Right cardiac atrium (tissue), 5 donors: ENCODE measurements around the gene LRRC63. TPM values are rescaled to one million over a fixed set of nuclear protein-coding genes. Genes with fewer than 3 reads are reported as not detected.

Source experiments
- ATAC-seq, 2 donors: fragments of 200-7000 bp; cut with Tn5 transposase; one replicate each; pipeline versions ENCODE4 v1.8.0 to v1.9.1; 2020; ENCODE audit warnings: moderate library complexity in 2 of 2, mild to moderate bottlenecking in 1 of 2
- DNase-seq, 3 donors: peaks; one replicate each; pipeline ENCODE4 v3.0.0-alpha.2; 2020
- H3K27ac ChIP-seq: one replicate; pipeline ENCODE4 v1.5.1; 2013; ENCODE audit warnings: mild to moderate bottlenecking, low read length, control low read depth, moderate library complexity
- H3K27me3 ChIP-seq: one replicate; pipeline ENCODE4 v1.6.1; 2013; ENCODE audit not compliant: control insufficient read depth, insufficient read depth
- H3K4me1 ChIP-seq: one replicate; pipeline ENCODE4 v1.6.1; 2013; ENCODE audit warnings: low read length; ENCODE audit not compliant: control insufficient read depth, insufficient read depth
- H3K4me3 ChIP-seq: one replicate; pipeline ENCODE4 v1.5.1; 2013; ENCODE audit warnings: low read length, control low read depth
- H3K9me3 ChIP-seq: one replicate; pipeline ENCODE4 v1.6.1; 2013; ENCODE audit warnings: low read length; ENCODE audit not compliant: control insufficient read depth
- WGBS: extraction: QIAGEN DNeasy Blood & Tissue Kit; methylation state at CpG from one replicate; pipeline ENCODE4 v1.1.7; 2013; 5-methylcytosine and 5-hydroxymethylcytosine counted together
- intact Hi-C, 4 donors: fragments of 100-400 bp; cut with DNase I; formaldehyde crosslinking; loops; one replicate each; pipeline versions ENCODE4 v1.11.0 to v1.14.0; 2022 to 2023
- polyA plus RNA-seq: library from polyadenylated mRNA; stranded (reverse); fragments of 200-250 nt; gene quantifications from one replicate; pipeline ENCODE4 v1.2.3, GENCODE V29; 2013
- total RNA-seq, 4 donors: library from RNA; stranded (reverse); fragmentation: NEBNext Ultra II Directional; extraction: Animal tissue kit (Norgen Biotek cat#: 25700); gene quantifications; one replicate each; pipeline ENCODE4 v1.2.1, GENCODE V29; 2021
- donor health status: healthy with polysubstance abuse.
- donor health status: DM: no; HTN: yes; CAD: no.
- donor health status: DM: no; HTN: no; CAD: no.
- donor health status: DM: no; HTN: yes; CAD: no; lungs with severe emphysema.
- donor health status: DM: yes; HTN: yes; CAD: no.

The LRRC63 gene
- total and polyA plus RNA-seq, 5 donors, result not detected

GRCh38 chr13:46171217-46171616 lies 40.5 kb upstream of the LRRC63 start:
- H3K27me3 ChIP-seq, result no peaks in the 10 kb centered on the region
- DNase-seq (no peak), ATAC-seq (peak; percentile 40 to 59)
- intact Hi-C loops, result no loop called here
- 59% methylated on average over 4 of the region's 4 CpGs for WGBS
- no peaks in the 10 kb centered on the region for H3K9me3 ChIP-seq
- peaks cover 4% of the 10 kb centered on the region for H3K4me1 ChIP-seq
- H3K4me3 ChIP-seq, result no peak overlapping the region
- H3K27ac ChIP-seq, result no peak overlapping the region

DNA sequence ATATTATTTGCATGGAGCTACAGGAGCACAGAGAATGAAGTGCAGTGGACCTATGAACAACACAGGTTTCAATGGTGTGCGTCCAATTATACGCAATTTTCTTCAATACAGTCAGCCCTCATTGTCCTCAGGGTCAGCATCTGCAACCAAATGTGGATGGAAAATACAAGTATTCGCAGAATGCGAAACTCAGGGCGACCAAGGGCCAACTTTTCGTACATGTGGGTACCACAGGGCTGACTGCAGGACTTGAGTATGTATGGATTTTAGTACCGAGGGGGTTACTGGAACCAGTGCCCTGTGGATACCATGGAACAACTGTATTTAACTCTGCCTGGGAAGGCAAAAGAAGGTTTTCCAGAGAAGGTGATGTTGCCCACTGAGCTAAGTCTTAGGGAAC lies 40.0 kb upstream of the LRRC63 start:
- Histone ChIP-seq H3K9me3 (no peaks in the 10 kb centered on the region), H3K27me3 (no peaks in the 10 kb centered on the region), H3K4me3 (no peak overlapping the region), H3K27ac (no peak overlapping the region), H3K4me1 (peaks cover 4% of the 10 kb centered on the region)
- WGBS, result 95% methylated on average over 7 of the region's 7 CpGs
- DNase-seq, result no peak
- no peak for ATAC-seq
- intact Hi-C loops, result no loop called here

GRCh38 chr13:46172531-46172991 lies 39.2 kb upstream of the LRRC63 start:
- peak in 1 of 2 donors; percentile 38 for ATAC-seq
- Histone ChIP-seq H3K27ac (no peak overlapping the region), H3K9me3 (no peaks in the 10 kb centered on the region), H3K4me1 (peaks cover 4% of the 10 kb centered on the region), H3K27me3 (no peaks in the 10 kb centered on the region), H3K4me3 (no peak overlapping the region)
- DNase-seq, result peak in 1 of 3 donors; percentile 32
- intact Hi-C loops, result no loop called here
- 79% methylated on average over 6 of the region's 6 CpGs for WGBS

DNA sequence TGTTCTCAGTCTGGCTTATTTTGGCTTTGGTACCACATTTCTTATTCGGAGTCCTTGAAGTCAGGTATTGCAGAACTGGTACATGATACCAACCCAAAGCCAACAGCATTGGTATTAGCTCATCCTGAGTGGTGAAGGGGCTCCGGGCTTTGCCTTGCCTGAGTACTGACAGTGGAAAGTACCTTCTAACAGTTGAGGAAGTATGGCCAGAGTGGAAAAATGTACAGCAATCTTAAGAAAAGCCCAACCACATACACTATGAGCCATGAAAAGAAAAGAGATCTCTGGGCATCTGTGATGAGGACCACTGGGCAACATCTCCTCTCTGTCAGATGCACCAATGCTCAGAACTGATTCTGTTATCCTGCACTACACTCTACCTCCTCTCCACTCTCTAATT lies 38.1 kb upstream of the LRRC63 start:
- Histone ChIP-seq H3K4me3 (no peak overlapping the region), H3K9me3 (no peaks in the 10 kb centered on the region), H3K27me3 (no peaks in the 10 kb centered on the region), H3K27ac (no peak overlapping the region), H3K4me1 (peaks cover 4% of the 10 kb centered on the region)
- ATAC-seq (no peak), DNase-seq (no peak)
- WGBS, result 80% methylated on average over 2 of the region's 2 CpGs
- intact Hi-C loops, result no loop called here

GRCh38 chr13:46176756-46177155 lies 35.0 kb upstream of the LRRC63 start:
- 49% methylated on average over 3 of the region's 3 CpGs for WGBS
- Histone ChIP-seq H3K4me3 (no peak overlapping the region), H3K9me3 (no peaks in the 10 kb centered on the region), H3K27ac (no peak overlapping the region), H3K27me3 (no peaks in the 10 kb centered on the region), H3K4me1 (no peaks in the 10 kb centered on the region)
- intact Hi-C loops, result no loop called here
- DNase-seq (peak in 1 of 3 donors; percentile 31), ATAC-seq (peak; percentile 48 to 63)

GRCh38 chr13:46178143-46178542 lies 33.6 kb upstream of the LRRC63 start:
- H3K9me3 ChIP-seq, result no peaks in the 10 kb centered on the region
- DNase-seq (peak in 1 of 3 donors; percentile 33), ATAC-seq (peak in 1 of 2 donors; percentile 20)
- no peaks in the 10 kb centered on the region for H3K27me3 ChIP-seq
- WGBS, result 64% methylated on average over 5 of the region's 5 CpGs
- H3K27ac ChIP-seq, result no peak overlapping the region
- H3K4me1 ChIP-seq, result no peaks in the 10 kb centered on the region
- no peak overlapping the region for H3K4me3 ChIP-seq
- intact Hi-C loops, result no loop called here

GRCh38 chr13:46178821-46179220 lies 32.9 kb upstream of the LRRC63 start:
- H3K9me3 ChIP-seq, result no peaks in the 10 kb centered on the region
- H3K4me3 ChIP-seq, result no peak overlapping the region
- DNase-seq, result no peak
- H3K27me3 ChIP-seq, result no peaks in the 10 kb centered on the region
- intact Hi-C loops, result no loop called here
- H3K27ac ChIP-seq, result no peak overlapping the region
- ATAC-seq, result no peak
- no peaks in the 10 kb centered on the region for H3K4me1 ChIP-seq

DNA sequence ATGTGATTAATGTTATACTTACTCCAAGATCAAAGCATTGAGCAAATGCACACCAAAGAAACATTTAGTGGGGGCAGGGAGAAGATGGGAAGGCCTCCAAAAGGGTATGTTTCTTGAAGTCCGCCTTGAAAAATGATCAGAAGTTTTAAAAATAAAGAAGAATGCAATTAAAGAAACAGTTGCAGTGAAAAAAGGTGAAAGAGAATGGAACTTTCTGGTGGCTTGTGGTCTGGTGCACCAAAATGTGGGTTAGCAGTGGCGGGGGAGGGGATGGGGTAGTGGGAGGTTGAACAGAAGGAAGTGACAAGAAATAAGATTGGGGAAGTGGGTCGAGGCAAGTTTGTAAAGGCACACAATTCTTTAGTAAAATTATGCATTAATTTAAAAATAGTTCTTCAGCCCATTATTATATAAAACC lies 32.2 kb upstream of the LRRC63 start:
- H3K4me3 ChIP-seq, result no peak overlapping the region
- H3K27me3 ChIP-seq, result no peaks in the 10 kb centered on the region
- intact Hi-C loops, result no loop called here
- H3K9me3 ChIP-seq, result no peaks in the 10 kb centered on the region
- WGBS, result 57% methylated on average over 3 of the region's 3 CpGs
- no peak overlapping the region for H3K27ac ChIP-seq
- DNase-seq (peak; percentile 36 to 81 (median 75)), ATAC-seq (no peak)
- H3K4me1 ChIP-seq, result no peaks in the 10 kb centered on the region

DNA sequence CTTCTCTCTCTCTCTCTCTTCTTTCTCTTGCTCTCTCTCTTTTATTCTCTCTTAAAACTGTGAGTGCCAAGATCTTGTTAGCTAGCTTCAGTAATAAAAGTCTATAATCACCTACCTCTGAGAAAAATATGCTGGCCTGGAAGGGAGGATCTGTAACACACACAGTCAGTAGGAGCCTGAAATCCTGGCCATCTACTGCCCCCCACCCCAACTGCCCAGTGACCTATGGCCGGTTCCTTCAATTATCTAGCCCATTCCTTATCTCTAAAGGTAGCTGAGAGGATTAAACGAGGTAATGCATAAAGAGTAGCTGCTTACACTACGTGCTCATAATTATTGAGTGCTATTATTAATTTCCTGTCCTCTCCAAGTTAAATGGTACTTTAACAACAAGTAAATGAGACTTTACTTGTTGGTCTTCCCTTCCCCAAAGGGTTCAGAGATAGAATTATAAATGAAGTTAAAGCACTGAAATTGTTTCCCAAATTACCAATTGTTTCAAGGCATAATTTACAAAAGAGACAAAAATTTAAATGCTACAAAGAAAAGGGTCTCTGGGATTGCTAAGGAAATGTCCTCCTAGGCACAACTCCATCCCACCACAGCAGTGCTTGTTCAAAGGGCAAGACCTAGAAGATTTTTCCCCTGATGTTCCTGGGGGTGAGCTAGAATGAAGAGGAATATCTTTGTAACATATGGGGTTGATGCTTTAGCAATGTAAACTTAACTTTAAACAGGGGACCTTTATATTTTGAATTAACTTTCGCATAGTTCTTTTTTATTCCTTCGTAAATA lies 31.6 kb upstream of the LRRC63 start:
- Histone ChIP-seq H3K9me3 (no peaks in the 10 kb centered on the region), H3K27me3 (no peaks in the 10 kb centered on the region), H3K27ac (no peak overlapping the region), H3K4me1 (no peaks in the 10 kb centered on the region), H3K4me3 (peak overlapping the region; percentile 39)
- intact Hi-C loops, result no loop called here
- DNase-seq (no peak), ATAC-seq (no peak)
- 46% methylated on average over 5 of the region's 5 CpGs for WGBS

DNA sequence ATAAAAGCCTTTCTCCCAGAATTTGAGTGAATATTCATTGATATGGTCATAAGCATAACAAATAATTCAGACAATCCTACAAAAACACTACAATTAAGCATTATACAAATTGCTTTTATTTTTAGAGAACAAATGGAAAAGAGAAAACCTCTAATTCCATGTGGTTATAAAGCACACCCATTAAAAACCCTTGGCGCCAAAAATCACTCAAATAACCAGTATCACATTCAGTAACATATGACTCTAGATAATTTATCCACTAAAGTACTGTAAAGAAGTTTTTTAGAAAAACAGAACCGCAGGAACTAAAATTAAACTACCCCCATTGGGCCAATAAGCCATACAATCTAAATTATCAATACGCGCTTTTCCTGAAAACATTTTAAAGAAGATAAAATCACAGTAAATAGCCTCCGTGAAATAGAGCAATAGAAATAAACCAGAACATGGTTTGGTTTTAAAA lies 30.3 kb upstream of the LRRC63 start:
- no peak for DNase-seq
- Histone ChIP-seq H3K4me3 (peak overlapping the region; percentile 49), H3K4me1 (no peaks in the 10 kb centered on the region), H3K9me3 (no peaks in the 10 kb centered on the region), H3K27ac (no peak overlapping the region), H3K27me3 (no peaks in the 10 kb centered on the region)
- ATAC-seq, result no peak
- 86% methylated on average over 5 of the region's 5 CpGs for WGBS
- intact Hi-C loops, result no loop called here

GRCh38 chr13:46181840-46182490 lies 29.8 kb upstream of the LRRC63 start, which contains the start of gene LCP1:
TSS of gene LCP1 (minus strand) at chr13:46182177. CDS start at chr13:46159662, 22,515 bp downstream.
- 80% methylated on average over 8 of the region's 8 CpGs for WGBS
- Histone ChIP-seq H3K27me3 (no peaks in the 10 kb centered on the region), H3K9me3 (no peaks in the 10 kb centered on the region), H3K27ac (peak within 1 kb of the TSS; percentile 62), H3K4me1 (no peaks in the 10 kb centered on the region), H3K4me3 (peak within 1 kb of the TSS; percentile 49)
- no peak for ATAC-seq
- peak in 1 of 3 donors; percentile 54 for DNase-seq
- intact Hi-C loops, result no loop called here
